ENCODE data around the gene NKAIN4.

The NKAIN4 gene

DNA sequence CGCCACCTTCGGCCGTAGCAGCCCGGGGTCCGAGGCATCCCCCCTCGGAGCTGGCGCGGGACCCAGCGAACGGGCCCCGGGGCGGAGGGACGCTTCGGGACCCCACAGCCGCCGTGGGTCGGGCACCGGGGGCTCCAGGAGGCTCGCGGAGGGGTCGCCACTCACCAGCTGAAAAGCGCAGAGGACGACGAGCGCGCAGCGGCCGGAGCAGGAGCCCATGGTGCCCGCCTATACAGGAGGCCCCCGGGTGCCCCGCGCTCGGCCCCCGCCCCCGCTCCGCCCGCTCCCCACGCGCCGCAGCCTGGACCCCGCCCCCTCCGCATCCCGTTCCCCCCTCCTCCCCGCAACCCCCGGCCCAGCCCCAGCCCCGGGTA, at the start of gene NKAIN4:
Gene NKAIN4, minus strand, starts transcription at position 232 of the 374 bp plus-strand sequence. Its CDS starts 13 bp downstream, at position 219.
- no peak for FAIRE-seq
- no peak for DNase-seq (ENCODE audit: insufficient read length, low spot score)

DNA sequence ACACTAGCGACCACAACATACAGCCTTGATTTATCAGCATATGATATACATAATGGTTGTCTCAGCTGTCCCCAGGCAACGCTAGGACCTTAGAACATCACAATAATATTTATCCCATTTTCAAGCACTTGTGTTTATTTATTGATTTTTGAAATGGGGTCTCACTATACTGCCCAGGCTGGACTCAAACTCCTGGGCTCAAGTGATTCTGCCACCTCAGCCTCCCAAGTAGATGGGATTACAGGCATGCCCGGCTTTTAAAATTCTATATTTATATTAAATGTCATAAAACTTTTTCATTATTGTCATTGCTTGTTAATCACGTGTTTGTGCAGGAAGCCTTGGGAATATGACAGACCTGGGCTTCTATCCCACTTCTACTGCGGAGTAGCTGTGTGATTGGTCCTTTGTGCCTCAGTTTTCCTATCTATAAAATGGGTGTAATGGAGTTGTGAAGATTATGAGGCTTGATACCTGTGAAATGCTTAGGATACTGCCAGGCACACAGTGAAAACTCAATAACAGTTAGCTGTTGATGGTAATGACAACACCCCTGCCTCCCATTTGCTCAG, 48.9 kb upstream of the NKAIN4 start:
- DNase-seq (ENCODE audit: insufficient read length, low spot score) (no peak), FAIRE-seq (no peak)

DNA sequence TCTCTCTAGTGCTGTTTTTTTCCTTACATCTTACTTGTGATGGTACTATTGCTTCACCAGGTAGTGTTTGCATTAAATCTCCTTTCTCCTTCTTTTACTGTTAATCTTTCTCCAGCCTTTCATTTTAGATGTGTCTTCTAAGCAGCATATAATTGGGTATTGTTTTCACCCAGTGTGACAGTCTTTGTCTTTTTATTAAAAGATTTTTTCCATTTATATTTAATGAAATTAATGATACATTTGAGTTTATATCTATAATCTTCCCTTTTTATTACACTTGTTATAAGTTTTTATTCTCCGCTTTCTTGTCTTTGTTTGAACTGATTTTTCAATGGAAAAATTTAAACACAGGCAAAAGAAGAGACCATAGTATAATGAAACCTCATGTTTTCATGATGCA, 47.4 kb upstream of the NKAIN4 start:
- DNase-seq (ENCODE audit: insufficient read length, low spot score) (no peak), FAIRE-seq (no peak)

DNA sequence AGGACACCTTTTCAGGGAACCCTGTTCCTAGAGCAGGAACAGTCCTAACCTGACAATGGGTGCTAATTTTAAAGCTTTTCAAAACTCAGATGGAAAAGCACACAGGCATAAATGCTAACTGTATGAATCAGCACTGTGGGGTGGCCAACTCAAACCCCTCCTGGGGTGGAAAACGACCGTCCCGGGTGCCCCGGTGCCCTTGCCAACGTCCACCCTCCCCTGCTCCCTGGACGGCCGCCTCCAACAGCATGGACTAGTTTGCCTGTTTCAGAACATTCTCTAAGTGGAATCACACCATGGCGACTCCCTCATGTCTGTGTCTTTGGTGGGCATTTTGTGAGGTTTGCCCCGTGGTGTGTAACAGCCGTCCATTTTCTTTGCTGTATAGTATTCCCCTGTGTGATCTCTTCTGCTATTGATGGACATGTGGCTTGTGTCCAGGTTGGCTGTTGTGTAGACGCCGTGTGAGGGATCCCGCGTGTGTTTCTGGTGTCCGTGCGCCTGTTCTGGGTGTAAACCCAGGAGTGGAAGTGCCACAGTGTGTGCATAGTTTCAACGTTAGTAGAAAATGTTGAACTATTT, 44.6 kb upstream of the NKAIN4 start:
- DNase-seq (ENCODE audit: insufficient read length, low spot score) (no peak), FAIRE-seq (no peak)

DNA sequence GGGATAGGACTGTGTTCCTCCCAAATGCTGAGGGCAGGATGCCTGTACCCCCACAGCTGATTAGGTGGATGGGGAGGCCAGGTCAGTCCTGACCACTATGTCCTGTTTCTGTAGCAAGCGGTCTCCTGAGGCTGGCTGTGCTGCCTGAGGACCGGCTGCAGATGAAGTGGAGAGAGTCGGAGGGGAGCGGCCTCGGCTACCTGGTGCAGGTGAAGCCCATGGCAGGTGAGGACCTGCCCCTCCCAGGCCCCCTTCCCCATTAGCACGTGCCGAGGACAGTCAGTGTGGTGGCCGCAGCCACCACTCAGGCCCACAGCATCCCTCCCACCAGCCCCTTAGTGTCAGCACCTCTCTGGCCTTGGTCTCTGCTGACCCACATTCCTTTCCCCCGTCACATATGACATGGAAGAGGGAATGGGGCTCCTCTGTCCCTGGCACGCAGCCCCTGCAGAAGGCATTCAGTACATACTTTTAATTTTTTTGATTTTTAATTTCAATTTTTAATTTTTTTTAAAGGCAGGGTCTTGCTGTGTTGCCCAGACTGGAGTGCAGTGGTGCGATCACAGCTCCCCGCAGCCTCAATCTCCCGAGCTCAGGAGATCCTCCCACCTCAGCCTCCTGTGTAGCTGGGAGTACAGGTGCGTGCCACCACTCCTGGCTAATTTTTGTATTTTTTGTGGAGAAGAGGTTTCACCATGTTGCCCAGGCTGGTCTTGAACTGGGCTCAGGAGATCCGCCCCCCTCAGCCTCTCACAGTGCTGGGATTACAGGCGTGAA, 43.7 kb upstream of the NKAIN4 start:
- DNase-seq (ENCODE audit: insufficient read length, low spot score) (no peak), FAIRE-seq (no peak)

DNA sequence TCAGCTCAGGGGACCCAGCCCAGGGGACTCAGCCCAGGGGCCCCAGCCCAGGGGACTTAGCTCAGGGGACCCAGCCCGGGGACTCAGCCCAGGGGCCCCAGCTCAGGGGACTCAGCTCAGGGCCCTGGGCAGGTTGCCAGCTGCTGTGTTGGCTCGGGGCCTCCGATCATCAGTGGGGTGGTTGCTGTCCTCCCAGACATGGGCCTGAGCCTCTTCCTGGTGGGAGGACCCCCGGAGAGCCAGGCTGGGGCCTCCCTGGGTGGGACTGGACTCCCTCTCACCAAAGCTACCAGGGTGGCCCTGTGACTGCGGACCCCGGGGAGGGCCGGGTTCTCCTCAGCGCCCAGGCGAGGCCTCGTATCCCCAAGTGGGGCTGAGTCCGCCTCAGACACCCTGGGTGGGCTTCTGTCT, 43.1 kb upstream of the NKAIN4 start:
- DNase-seq (ENCODE audit: insufficient read length, low spot score) = no peak
- no peak for FAIRE-seq

DNA sequence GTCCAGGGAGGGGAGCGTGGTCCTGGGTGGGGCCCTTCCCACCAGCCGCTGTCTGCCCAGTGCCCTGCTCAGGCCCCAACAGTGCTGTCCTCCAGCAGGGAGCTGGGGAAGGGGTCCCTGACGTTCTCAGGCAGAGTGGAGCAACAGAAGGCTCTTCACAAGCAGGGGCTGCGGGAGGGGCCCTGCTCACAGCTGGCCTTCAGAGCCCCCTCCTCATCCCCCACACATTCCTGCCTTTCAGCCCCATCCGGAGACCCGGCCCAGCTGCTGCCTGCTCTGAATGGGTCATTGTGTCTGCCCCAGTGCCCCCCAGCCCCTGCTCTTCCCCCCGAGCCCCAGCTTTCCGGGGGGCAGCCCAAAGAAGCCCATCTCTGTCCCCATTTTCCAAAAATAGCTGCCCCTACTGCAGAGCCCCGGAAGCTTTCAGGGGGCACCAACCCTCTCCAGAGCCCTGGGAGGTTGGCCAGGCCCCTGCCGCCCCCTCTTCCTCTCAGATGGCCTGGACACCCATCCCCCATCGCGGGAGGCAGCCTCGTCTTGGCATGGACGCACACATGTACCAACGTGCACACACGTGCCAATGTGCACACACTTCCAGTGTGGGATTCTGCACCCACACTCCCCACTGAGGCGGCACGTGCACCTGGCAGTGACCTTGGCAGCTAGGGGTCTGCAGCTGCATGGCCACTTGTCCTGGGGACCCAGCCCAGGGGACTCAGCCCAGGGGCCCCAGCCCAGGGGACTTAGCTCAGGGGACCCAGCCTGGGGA, 42.5 kb upstream of the NKAIN4 start:
- FAIRE-seq = no peak

DNA sequence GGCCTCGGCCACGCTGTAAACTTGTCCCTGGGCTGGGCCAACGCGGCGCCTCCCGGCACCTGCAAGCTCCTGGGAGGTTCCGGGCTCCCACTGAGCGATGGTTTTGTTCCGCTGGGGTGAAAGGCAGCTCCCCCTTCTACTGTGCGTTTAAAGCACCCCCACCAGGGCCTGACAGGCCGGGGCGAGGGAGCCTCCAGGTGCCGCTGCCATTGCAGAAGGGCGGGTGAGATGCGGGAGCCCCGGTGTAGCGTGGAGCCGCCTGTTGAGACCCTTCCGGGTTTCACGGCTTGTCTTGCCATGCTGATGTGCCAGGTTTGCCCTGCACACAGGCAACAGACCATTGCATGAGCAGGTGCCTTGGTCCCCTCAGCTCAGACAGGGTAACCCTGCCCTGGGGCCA, 41.6 kb upstream of the NKAIN4 start:
- FAIRE-seq = no peak
- DNase-seq (ENCODE audit: insufficient read length, low spot score) = no peak

More for the DNA sequence above, 42.5 kb upstream of the NKAIN4 start:
- DNase-seq (ENCODE audit: insufficient read length, low spot score) = no peak

DNA sequence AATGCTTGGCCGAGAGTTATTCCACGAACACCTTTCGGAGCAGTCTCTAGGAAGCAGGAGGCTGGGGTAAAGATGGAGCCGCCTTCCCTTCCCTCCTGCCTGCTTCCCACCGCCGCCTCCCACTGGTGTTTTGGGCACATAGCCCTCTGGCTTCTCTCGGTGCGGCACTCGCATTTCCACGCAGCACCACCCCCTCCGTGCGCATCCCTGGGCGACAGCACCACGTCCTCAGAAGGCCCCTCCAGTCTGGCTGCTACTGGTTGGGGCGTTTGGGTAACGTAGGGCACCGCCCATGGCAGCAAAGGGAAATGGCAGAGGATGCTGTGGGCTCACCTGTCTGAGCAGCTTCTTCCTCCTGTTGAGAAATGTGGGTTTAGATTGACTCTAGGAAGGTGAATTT, 41.2 kb upstream of the NKAIN4 start:
- FAIRE-seq (no peak), DNase-seq (ENCODE audit: insufficient read length, low spot score) (no peak)

DNA sequence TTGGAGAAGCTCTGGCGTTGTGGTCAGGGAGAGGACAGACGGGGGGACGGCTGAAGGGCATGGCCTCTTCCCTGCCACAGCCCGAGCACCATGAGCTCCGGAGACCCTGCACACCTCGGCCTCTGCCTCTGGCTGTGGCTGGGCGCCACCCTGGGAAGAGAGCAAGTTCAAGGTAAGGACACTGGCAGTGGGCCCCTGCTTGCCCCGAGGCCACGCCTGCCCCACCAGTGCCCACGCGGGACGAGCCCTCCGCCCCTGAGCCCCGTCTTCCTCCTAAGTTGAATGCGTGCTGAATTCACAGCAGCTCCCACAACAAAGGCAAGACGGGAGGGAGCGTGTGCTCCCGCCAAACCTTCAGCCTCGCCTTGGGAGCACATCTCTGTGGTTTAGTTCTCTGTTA, 40.8 kb upstream of the NKAIN4 start:
- DNase-seq (ENCODE audit: insufficient read length, low spot score) (no peak), FAIRE-seq (no peak)

DNA sequence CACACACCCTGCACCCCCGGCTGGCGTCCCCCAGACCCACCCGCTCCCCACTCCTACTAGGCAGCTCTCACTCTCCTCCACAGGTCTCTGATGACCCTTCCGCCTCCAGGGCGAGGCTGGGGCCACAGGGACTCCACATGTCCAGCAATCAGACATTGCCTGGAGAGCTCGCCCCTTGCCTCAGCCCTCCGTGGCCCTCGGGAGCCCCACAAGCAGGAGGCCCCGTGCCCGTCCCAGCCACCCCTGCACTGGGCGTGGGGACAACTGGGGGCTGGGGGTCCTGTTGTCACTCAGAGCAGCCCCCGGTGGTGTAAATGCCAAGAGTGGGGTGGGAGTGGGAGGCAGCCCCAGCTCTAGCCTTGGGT, 40.3 kb upstream of the NKAIN4 start:
- no peak for DNase-seq (ENCODE audit: insufficient read length, low spot score)
- no peak for FAIRE-seq

DNA sequence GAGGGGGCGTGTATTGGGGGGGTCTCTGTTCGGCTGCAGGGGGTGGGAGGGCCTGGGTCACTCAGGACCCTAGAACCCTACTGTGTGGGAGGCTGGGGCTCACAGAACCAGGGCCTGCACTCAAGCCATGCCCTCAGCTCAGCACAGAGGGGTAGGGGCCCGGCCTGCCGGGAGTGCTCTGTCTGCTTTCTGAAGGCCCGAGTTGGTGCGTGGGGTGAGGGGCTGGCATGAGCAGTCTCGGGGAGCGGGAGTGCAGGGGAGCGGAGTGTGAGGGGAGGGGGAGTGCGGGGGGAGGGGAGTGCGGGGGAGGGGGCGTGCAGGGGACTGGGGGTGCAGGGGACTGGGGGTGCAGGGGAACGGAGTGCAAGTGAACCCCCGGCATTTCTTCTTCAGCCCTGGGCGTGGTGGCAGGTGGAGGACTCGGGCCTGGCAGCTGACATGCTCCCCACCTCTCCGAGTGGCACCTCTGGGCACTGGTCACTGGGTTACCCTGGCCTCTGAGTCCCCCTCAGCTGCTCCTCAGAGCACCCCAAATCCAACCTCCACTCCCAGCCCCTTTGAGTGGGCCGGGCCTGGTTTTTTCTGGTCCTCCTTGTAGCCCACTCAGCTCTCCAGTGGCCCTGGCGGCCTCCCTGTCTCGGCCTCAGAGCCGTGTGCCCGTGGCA, 39.7 kb upstream of the NKAIN4 start:
- no peak for DNase-seq (ENCODE audit: insufficient read length, low spot score)
- FAIRE-seq = no peak

DNA sequence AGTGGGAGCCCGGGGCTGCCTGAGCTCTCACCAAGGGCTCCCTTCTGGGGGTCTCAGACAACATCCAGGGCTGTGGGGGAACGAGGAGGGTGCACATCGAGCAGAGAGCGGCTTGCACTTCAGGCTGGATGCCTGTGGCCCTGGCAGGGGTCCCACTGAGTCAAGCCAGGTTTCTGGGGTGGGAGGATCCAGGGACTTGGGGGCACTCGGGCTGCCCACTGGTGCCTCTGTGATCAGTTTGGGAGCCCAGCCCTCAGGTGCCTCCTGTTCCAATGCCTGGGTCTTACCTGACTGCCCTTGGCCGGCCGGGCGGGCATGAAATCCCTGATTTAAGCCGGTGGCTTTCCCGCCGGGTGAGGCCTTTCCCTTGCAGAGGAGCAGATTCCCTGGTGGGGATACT, 39.2 kb upstream of the NKAIN4 start:
- FAIRE-seq (no peak), DNase-seq (ENCODE audit: insufficient read length, low spot score) (no peak)

DNA sequence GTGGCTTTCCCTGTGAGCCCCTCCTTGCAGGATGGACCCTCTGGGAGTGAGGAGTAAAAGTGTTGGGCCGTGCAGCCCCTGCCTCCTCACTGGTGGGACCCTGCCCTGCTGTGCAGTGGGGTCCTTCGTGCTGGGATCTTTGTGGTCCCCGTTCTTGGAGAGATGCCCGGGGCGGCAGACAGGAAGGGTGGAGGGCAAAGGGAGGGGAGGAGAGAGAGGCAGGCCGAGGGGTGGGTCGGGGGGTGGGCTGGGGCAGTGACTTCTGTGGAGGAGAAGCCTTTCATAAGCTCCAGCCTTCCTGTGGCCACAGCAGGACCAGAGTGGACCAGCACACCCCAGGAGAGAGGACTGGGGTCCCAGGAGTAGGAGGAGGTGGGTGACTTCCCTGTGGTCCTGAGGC, 38.6 kb upstream of the NKAIN4 start, which contains the start of gene COL20A1:
Gene COL20A1, plus strand, starts transcription at position 283 of the 400 bp plus-strand sequence. CDS start 1,922 bp downstream, outside the sequence.
- FAIRE-seq (no peak), DNase-seq (ENCODE audit: insufficient read length, low spot score) (no peak)

DNA sequence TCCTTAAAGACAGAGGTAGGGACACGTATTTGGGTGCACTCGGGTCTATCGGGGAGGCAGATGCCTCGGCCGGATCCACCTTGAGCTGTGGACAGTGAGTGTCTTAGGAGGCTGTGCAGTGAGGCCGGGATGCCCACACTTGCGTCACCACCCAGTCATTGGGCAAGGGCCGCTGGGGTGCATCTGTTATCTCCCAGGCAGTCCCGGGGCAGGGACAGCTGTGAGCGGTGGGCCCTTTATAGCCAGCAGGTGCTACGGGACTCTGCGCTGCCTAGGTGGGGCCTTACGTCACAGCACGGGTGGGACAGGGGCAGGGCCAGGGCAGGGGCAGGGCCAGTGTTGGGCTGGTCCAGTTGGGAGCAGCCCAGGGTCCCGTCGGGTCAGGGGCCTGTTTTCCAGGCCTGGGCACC, 38.0 kb upstream of the NKAIN4 start:
- FAIRE-seq (no peak), DNase-seq (ENCODE audit: insufficient read length, low spot score) (no peak)

DNA sequence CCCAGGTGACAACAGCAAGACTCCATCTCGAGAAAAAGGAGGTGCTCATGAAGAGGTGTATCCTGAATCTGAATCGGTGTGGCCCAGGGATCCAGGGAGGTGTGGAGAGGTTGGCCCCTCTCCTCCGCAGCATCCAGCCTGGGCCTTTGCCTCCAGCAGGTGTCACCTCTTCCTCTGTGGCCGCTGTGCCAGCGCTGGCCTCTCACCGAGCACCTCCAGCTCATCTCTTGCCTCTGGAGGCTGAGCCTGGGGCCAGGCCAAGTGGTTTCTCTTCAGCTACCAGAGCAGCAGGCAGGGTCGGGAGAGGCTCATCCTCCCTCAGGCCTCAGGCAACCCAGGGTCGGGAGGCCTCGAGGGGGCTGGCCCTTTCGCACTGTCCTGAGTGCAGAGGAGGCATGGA, 37.5 kb upstream of the NKAIN4 start:
- FAIRE-seq = no peak

DNA sequence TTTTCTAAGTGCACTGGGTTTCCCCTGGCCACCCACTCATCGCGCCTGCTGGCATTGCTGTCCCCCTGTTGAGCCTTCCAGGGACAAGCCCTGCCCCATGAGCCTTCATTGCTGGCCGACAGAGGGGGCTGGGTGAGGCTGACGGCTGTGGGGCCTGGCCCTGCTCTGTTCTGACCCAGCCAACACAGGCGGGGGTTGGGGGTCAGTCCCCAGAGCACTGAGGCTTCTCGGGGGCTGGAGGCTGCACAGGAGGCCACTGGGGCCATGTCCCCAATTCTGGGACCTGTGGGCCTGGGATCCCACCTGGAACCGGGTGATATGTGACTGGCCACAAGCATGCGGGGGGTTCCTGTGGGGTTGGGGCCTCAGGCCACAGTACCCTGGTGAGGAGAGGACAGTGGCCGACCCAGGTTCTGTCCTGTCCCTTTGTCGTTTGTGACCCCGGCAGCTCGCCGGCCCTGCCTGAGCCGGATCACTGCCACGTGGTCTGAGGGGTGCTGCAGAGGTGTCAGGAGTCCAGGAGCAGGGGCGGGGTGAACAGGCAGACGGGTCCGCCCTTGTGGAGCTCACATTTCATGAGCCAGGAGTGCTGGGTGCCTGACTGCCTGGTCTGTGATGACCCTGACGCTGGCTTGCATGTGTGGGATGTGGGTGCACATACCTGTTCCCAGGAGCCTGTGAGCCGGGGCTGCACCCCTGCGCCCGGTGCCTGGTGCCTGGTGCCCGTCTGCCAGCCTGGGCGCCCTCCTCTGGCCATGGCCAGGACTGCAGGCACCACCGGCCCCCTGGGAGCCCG, 36.6 kb upstream of the NKAIN4 start:
- DNase-seq (ENCODE audit: insufficient read length, low spot score) (peak; percentile 92), FAIRE-seq (no peak)

More for the DNA sequence above, 37.5 kb upstream of the NKAIN4 start:
- no peak for DNase-seq (ENCODE audit: insufficient read length, low spot score)

DNA sequence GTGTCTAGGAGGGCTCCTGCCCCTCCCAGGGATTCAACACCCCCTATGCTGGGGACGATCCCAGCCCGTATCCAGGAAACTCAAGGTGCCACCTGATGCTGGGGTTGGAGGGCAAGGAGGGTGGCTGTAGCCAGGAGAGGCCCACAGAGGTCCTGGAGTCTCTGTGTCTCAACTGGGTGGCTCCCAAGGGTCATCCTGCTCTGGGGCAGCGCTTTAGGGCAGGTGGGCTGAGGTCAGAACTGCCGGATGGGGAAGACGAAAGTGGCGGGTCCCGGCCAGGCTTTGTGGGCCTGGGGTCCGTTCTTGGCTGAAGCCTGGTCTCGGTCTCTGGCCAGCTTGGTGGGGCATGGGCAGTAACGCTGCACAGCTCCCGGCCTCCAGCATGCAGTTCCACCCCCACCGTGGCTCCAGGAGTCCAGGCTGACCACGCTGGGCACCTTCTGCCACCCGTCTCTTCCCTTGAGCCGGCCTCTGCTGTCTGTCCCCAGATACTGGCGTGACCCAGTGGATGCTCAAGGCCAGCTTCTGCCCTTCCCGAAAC, 35.9 kb upstream of the NKAIN4 start:
- no peak for DNase-seq (ENCODE audit: insufficient read length, low spot score)

DNA sequence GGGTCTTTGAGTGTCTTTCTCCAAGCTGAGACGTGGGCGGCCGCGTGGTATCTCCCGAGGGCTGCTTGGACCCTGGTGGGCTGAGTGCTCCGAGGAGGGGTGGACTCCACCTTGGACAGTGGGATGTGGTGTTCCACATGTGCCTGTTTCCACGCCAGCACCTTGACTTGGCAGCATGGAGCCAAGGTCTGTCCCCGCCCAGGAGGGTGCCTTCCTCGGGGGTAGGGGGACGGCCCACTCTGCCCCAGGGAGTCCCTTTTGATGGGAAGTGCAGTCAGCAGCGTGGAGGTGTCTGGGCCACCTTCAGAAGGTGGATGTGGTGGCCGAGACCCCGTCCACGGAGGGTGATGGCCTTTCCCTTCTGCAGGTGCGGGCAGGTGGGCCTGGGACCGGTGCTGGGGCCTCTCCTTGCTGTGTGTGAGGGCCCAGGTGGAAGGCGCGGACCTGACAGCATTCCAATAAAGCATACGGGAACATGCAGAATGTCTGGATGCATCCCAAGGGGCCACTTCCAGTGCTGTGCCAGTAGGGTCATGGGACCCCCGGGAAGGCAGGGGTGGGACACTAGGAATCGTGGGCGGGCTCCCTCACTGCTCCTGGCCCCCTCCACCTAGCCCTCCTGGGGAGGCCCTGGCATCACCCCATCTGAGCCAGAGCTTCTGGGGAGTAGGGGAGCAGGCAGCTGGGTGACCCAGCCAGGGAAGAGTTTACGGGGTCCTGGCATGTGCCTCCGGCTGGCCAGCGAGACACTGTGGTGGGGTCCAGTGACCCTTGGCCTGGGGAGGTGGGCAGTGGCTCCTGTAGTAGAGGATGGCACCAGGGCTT, 35.3 kb upstream of the NKAIN4 start:
- no peak for DNase-seq (ENCODE audit: insufficient read length, low spot score)
- no peak for FAIRE-seq

More for the DNA sequence above, 35.9 kb upstream of the NKAIN4 start:
- FAIRE-seq = no peak

All from GM19239 (cell line).